Activated CD8-positive, alpha-beta memory T cell treated with anti-CD3 and anti-CD28 coated beads for 4 hours (primary cell): ENCODE data around the gene VPS37D.
"Not testable (repeated sequence)": the region's sequence is repeated elsewhere in the genome, so short reads cannot be mapped to it uniquely, and the experiment has no call there.

Source experiments
- DNase-seq, 2 donors: peaks; one replicate each; pipeline ENCODE4 v3.0.0-alpha.2; 2020; ENCODE audit warnings: low read depth in 2 of 2

The VPS37D gene

DNA sequence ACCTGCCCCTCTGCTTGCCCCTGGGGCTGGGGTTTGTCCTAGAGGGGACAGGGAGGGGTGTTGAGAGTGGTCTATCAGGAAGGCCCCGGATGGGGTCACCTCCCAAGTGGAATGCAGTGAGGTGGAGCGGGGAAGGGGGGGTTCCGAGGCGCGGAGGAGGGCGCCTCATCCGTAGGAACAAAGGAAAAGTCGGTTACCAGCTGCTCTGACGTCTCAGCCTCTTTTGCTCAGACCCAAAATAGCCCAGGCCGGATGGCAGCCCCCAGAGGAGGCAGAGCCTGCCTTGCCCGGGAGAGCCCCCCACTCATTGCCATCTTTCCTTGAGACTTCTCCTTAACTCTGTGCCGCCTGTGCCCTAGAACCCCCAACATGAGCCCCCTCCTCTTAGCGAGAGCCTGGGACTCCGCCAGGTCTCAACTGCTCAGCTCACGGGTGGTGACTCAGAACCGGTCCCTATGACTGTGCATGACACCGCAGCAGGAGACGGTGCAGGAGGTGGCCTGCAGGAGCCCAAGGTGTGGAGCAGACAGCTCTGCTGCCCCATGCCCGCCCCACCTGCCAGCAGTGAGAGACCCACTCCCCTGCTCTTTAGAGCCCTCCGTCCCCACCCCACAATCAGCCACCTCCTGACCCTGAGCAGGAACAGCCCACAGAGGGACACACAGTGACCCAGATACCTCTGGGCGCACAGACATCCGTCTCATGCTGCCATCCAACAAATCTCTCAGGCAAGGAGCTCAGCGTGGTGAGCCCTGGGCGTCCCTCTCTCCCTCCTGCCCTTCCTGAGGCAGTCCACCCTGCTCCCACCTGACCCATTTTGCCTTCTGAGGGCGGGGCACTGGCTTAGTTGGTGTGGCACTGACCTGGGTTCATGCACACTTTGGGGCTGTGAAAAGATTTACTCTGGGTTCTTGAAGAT lies 38.8 kb downstream of the VPS37D start:
- DNase-seq, result no peak

GRCh38 chr7:73707045-73707631 lies 39.5 kb downstream of the VPS37D start:
- no peak for DNase-seq

DNA sequence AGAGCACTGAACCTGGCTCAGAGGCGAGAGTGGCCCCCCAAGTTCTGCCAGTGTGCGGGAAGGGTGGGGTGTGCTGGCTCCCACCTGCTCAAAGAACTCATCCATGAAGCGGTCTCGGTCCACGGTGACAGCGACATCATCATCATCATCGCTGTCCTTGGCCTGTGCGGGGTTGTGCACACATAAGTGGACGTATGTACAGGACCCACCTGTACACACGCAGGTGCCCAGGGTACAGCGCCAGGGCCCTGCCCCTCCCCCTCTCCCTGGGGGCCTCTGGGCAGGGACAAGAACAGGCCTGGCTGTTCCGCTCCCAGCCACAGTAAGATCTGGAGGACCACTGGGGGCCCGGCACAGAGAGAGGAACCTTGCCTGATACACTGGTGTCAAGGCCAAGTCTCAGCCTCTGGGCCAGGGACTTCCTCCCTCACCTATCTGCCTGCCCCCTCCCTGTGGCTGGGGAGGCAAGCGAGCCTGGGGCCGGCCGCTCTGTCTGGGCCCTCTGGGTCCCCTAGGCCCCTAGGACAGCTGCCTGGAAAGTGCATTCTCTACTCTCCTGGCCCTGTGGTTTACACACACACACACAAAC lies 41.4 kb downstream of the VPS37D start:
- no peak for DNase-seq

DNA sequence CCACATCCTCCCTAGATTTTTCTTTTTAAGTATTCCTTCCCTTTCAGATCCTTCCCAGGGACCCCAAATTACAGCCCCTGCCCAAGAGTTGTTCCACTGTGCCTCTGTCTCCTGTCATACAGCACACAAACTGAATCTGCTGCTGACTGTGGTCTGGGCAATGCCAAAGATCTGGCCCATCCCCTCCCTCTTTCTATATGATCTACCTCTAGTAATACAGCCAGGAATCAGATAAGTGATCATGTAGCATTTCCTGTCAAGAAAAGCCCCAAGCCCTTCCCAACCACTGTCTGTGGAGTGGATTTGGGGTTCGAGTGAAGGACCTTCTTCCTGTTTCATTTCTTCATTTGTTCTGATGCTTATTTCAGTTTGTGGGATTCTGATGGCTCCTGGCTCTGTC lies 45.1 kb downstream of the VPS37D start:
- DNase-seq, result no peak

DNA sequence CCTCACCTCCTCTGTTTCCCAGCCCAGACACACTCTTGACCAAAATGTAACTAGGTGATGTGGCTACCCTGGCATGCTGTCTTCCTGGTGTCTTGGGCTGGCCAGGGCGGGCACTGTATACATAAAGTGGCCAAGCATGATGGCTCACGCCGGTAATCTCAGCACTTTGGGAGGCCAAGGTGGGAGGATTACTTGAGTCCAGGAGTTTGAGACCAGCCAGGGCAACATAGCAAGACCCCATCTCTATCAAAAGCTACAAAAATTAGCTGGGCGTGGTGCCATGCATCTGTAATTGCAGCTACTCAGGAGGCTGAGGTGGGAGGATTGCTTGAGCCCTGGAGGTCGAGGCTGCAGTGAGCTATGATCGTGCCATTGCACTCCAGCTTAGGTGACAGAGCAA lies 45.7 kb downstream of the VPS37D start:
- DNase-seq, result not testable (repeated sequence)

DNA sequence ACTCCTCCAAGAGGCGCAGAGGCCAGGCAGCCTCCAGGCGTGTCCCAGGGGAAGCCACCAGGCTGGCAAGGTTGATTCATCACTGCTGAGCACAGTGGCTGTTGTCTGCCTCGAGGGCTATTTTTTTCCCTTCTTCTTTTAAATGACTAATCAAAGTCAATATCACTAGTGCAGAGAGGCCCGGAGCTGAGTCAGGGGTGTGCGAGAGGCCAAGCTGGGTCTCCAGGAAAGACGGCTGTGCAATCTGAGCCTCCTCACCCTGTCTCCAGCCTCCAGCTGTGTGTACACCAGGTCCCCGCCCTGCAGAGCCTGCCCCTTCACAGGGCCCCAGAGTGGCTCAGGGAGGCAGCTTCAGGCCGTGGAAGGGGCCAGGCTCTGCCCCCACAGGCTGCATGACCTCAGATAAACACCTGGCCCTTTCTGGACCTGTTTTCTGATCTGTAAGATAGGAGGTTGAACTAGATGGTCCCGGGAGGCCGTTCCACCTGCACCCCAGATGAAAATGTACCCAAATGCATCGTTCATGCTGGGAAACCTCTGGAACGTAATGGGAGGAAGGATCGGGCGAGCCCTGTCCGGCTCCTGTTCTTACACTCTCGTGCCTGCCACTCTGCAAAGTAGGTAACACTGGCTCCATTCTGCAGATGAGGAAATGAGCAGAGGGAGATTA lies 48.2 kb downstream of the VPS37D start:
- no peak for DNase-seq

DNA sequence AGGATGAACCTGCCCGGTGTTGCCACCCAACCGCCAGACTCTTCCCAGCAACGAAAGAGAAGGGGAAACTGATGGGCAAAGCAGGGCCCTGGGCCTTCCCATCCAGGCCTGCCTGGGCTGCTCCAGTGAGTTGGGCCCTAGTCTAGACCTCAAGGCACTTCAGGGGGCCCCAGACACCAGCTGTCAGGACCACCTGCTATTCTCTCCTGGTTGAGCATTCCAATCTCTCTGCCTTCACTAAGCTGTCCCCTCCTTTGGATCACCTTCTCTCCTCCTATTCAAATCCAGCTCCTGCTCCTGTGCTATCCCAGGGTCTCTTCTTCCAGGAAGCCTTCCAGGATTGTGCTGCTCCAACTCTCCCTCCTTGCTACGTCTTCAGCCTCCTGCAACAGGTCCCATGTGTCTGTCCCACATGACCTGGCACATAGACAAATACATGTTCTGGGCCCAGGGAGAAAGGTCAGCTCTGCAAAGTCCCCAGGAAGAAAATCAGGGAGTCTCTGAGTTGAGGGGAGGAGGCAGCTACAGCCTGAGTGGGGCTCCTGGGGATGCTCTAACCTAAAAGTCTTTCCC lies 48.8 kb downstream of the VPS37D start:
- no peak for DNase-seq

DNA sequence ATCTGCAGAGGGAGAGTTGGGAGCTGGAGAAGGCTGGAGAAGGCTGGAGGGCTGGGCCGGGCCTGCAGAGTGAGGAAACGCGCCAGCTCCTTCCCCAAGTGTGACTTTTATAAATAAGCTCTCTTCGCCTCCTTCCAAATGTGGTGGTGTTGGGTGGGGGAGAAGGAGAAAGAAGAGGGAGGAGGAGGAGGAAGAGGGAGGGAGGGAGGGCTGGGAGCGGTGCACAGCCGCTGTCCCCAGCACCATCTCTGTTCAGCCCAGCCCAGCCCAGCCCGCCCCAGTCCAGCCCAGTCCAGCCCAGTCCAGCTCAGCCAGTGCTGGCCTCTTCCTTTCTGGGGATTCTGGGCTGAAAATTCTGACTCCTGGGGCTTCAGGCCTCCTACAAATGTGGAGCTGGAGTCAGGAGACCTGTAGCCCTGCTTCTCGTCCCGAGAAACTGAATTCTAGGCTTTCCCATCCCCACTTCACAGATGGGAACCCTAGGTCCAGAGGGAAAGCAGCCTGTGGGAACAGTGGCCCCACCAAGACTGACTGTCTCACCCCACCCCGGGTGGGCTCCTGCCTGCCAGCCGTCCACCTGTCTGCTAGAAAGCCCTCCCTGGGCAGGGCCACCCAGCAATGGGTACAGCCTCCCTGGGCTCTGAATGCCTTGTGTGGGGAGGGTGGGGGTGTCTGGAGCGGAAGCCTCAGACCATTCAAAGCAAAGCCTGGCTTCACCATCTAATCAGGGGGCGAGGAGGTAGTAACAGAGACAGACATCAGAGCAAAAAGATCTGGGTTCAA lies 49.6 kb downstream of the VPS37D start:
- no peak for DNase-seq

DNA sequence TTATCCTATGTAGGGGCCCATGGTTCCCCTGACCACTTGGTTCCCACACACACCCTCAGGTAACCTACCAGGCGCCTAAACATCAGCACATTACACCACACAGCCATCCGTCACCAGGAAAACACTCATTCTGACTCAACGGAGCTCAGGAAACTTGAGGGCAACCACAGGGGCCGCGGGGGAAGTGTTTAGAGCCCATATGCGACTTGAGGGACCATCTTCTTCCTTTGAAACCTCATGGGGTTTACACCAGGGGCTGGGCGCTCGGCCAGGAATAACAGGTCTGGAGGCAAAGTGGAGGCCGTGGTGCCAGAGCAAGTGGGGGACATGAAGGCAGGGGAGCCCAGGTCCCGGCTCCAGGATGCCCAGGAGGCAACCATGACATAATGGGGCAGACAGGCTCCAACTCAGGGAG lies 50.4 kb downstream of the VPS37D start:
- peak; percentile 57 to 69 for DNase-seq

GRCh38 chr7:73718438-73718881 lies 50.8 kb downstream of the VPS37D start:
- DNase-seq, result no peak

DNA sequence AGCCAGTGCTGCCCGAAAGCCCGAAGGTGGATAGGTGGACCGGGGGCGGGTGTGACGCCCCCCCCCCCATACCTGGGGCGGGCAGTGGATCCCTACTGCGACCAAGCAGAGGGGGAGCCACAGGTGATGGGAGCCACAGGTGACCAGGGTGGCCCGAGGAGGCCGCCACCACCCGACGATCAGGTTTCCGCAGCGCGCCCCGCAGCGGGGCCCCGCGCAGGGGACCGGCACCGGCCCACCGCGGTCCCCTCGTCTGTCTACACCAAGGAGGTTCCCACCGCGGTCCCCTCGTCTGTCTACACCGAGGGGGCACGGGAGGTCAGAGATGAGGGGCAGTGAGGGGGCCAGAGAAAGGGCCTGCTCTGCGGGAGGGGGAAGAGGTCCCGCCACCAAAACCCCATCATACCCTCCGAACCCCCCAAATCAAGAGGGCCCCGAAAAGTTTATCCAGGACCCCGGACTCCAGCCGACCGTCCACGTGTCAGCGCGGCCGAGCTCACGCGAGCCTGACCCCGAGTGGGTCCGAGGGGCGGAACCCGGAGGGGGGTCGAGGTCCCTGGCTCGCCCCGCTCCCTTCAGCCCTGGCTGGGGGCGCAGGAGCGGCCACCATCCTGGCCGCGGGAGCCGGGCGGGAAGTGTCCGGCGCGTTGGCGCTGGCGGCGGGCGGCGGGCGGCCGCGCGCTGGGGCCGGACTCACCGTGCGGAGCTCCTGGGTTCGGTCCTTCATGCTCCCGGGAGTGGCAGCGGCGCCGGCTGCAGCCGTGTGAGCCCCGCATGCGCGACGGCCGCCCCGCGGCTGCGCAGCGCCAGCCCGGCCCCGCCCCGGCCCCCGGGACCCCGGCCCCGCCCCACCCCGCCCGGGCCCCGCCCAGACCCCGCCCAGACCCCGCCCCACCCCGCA lies 51.5 kb downstream of the VPS37D start, which contains the start of gene STX1A:
TSS of gene STX1A (minus strand) at position 765 of the 901 bp plus-strand sequence. CDS start at position 727, 38 bp downstream.
- peak; percentile 31 to 50 for DNase-seq

DNA sequence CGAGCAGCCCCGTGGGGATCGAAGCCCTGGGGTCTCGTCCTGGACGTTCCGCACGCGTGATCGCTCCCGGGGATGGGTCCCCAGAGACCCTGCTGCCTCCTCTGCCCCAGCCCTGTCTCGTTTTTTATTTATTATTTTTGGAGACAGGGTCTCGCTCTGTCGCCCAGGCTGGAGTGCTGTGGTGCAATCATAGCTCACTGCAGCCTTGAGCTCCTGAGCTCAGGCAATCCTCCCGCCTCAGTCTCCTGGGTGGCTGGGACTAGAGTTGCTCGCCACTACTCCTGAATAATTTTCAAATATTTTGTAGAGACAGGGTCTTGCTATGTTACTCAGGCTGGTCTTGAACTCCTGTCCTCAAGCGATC lies 52.2 kb downstream of the VPS37D start:
- DNase-seq, result no peak

DNA sequence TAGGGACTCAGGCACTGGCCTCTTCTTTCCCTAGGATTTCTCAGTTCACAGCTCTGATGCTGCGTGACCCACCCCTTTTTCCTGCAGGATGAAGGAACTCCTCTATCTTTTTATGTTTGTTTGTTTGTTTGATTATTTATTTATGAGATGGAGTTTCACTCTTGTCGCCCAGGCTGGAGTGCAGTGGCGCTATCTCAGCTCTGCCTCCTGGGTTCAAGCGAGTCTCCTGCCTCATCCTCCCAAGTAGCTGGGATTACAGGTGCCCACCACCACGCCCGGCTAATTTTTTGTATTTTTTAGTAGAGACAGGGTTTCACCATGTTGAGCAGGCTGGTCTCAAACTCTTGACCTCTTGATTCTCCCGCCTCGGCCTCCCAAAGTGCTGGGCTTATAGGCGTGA lies 52.8 kb downstream of the VPS37D start:
- DNase-seq, result not testable (repeated sequence)

GRCh38 chr7:73721377-73721817 lies 53.8 kb downstream of the VPS37D start:
- DNase-seq, result no peak
